Keratinocyte (primary cell): Measurements from ENCODE around the gene NRDE2.

Source experiments
- CTCF ChIP-seq, 3 experiments: IDR thresholded peaks in 1 of 3; conservative IDR thresholded peaks in 1 of 3; optimal IDR thresholded peaks in 1 of 3; 2 replicates in 2 of 3; 3 replicates in 1 of 3; pipeline versions ENCODE3 to v1.5.1; 2011; ENCODE audit warnings: low read length in 3 of 3, mild to moderate bottlenecking in 3 of 3, moderate library complexity in 2 of 3, control low read depth in 1 of 3, inconsistent platforms in 1 of 3; ENCODE audit not compliant: insufficient read depth in 2 of 3; ENCODE audit errors: extremely low read depth in 1 of 3
- EZH2 ChIP-seq: IDR thresholded peaks from one replicate; pipeline ENCODE4 v1.6.1; 2012; ENCODE audit warnings: inconsistent platforms, mild to moderate bottlenecking, low read length, moderate library complexity

- TF ChIP-seq CTCF (optimal IDR thresholded peaks at IDR 0.05 in 1 of 3, IDR thresholded peaks at IDR 0.05 in 1 of 3, conservative IDR thresholded peaks at IDR 0.05 in 1 of 3; ENCODE audit: extremely low read depth in 1 of 3, insufficient read depth in 2 of 3, low read length in 3 of 3): no peak
- TF ChIP-seq EZH2: no peak
These were observed 59.2 kb downstream of the NRDE2 start for GRCh38 chr14:90272523-90272922.
